B cell (primary cell): ENCODE data around the gene GTF3C2. TPM values are rescaled to one million over a fixed set of nuclear protein-coding genes. Genes with fewer than 3 reads are reported as not detected.

ENCODE experiments used
- ATAC-seq: fragments of 200-7000 bp; cut with Tn5 transposase; one replicate; pipeline ENCODE4 v1.10.0; 2021; ENCODE audit warnings: low read depth, mild to moderate bottlenecking, moderate number of reproducible peaks, moderate library complexity
- CTCF ChIA-PET: fragments of 350-600 bp; sonication (Branson Sonifier 250); formaldehyde crosslinking; loops from one replicate; lab custom pipeline; 2021; ENCODE audit warnings: antibody characterized with exemption, inconsistent platforms; lab: Charles Lee
- POLR2A ChIA-PET: fragments of 350-600 bp; sonication (Branson Sonifier 250); formaldehyde crosslinking; loops from one replicate; lab custom pipeline; 2021; ENCODE audit warnings: antibody characterized with exemption; lab: Charles Lee
- DNase-seq: peaks from one replicate; pipeline ENCODE4 v3.0.0; 2013
- H2AFZ ChIP-seq: 2 replicates; pipeline ENCODE4 v1.6.1; 2012; ENCODE audit warnings: mild to moderate bottlenecking, low read depth, low read length; ENCODE audit not compliant: insufficient read depth, poor library complexity, severe bottlenecking
- H3K27ac ChIP-seq, 2 donors: 1 replicate in 1 of 2; 2 replicates in 1 of 2; pipeline ENCODE4 v1.5.1; 2012 to 2013; ENCODE audit warnings: low read length in 2 of 2, mild to moderate bottlenecking in 2 of 2, moderate library complexity in 1 of 2
- H3K27me3 ChIP-seq, 4 experiments: fragments of 200-600 bp in 1 of 4; sonication (generic) in 1 of 4; replicated peaks in 1 of 4; 1 replicate in 2 of 4; 2 replicates in 2 of 4; pipeline versions ENCODE4 v1.6.1 to v1.7.0; 2013 to 2016; ENCODE audit warnings: low read length in 3 of 4, mild to moderate bottlenecking in 2 of 4, mixed read lengths in 1 of 4, moderate library complexity in 1 of 4; ENCODE audit not compliant: insufficient read depth in 4 of 4, control insufficient read depth in 3 of 4; ENCODE audit errors: control extremely low read depth in 1 of 4
- H3K36me3 ChIP-seq, 2 experiments: replicated peaks in 1 of 2; 1 replicate in 1 of 2; 2 replicates in 1 of 2; pipeline versions ENCODE4 v1.6.1 to v1.7.1; 2013; ENCODE audit warnings: low read length in 1 of 2; ENCODE audit not compliant: insufficient read depth in 2 of 2, control insufficient read depth in 1 of 2; ENCODE audit errors: control extremely low read depth in 1 of 2, extremely low read depth in 1 of 2
- H3K4me1 ChIP-seq, 2 donors: fragments of 200-600 bp in 1 of 2; sonication (generic) in 1 of 2; 1 replicate in 1 of 2; 2 replicates in 1 of 2; pipeline versions ENCODE4 v1.5.1 to v1.6.1; 2013 to 2017; ENCODE audit warnings: low read length in 2 of 2; ENCODE audit not compliant: control insufficient read depth in 2 of 2, insufficient read depth in 2 of 2
- H3K4me2 ChIP-seq: replicated peaks from 2 replicates; pipeline ENCODE3; 2012; ENCODE audit warnings: mild to moderate bottlenecking, low read depth, low read length; ENCODE audit not compliant: poor library complexity, severe bottlenecking
- H3K4me3 ChIP-seq, 5 experiments: fragments of 200-600 bp in 1 of 5; sonication (generic) in 1 of 5; 1 replicate in 3 of 5; 2 replicates in 2 of 5; pipeline versions ENCODE4 v1.5.1 to v1.7.0; 2011 to 2016; ENCODE audit warnings: low read length in 4 of 5, mild to moderate bottlenecking in 4 of 5, low read depth in 2 of 5, control low read depth in 1 of 5, moderate library complexity in 1 of 5; ENCODE audit not compliant: insufficient read depth in 1 of 5; ENCODE audit errors: control extremely low read depth in 1 of 5, extremely low read depth in 1 of 5
- H3K79me2 ChIP-seq: fragments of 200-600 bp; sonication (generic); one replicate; pipeline ENCODE4 v1.6.0; 2016; ENCODE audit warnings: low read length; ENCODE audit not compliant: control insufficient read depth, insufficient read depth
- H3K9ac ChIP-seq: fragments of 200-600 bp; sonication (generic); 2 replicates; pipeline ENCODE4 v1.6.1; 2017; ENCODE audit warnings: mild to moderate bottlenecking, low read length, moderate library complexity
- H3K9me3 ChIP-seq, 3 donors: one replicate each; pipeline versions ENCODE4 v1.6.1 to v1.7.1; 2013; ENCODE audit warnings: low read length in 2 of 3; ENCODE audit not compliant: control insufficient read depth in 2 of 3, insufficient read depth in 1 of 3; ENCODE audit errors: control extremely low read depth in 1 of 3
- H4K20me1 ChIP-seq: 2 replicates; pipeline ENCODE4 v1.6.0; 2012; ENCODE audit warnings: mild to moderate bottlenecking, low read length; ENCODE audit not compliant: insufficient read depth, control insufficient read depth, poor library complexity, severe bottlenecking
- H3K27ac Mint-ChIP-seq: one replicate; pipeline ENCODE4 v1.8.0; 2021; ENCODE audit warnings: mixed read lengths
- H3K27me3 Mint-ChIP-seq: one replicate; pipeline ENCODE4 v1.8.0; 2021; ENCODE audit warnings: mixed read lengths
- H3K4me1 Mint-ChIP-seq: one replicate; pipeline ENCODE4 v1.8.0; 2021; ENCODE audit warnings: mixed read lengths
- H3K4me3 Mint-ChIP-seq: one replicate; pipeline ENCODE4 v1.8.0; 2021; ENCODE audit warnings: mixed read lengths
- H3K9me3 Mint-ChIP-seq: one replicate; pipeline ENCODE4 v1.8.0; 2022; ENCODE audit warnings: mixed read lengths; ENCODE audit not compliant: insufficient read depth
- CTCF ChIP-seq: fragments of 200-600 bp; IDR thresholded peaks from one replicate; pipeline ENCODE4 v1.8.0; 2022; ENCODE audit warnings: antibody characterized with exemption, mild to moderate bottlenecking
- EZH2 ChIP-seq: IDR thresholded peaks from 2 replicates; pipeline ENCODE4 v1.6.1; 2012; ENCODE audit warnings: borderline replicate concordance, low read depth, mild to moderate bottlenecking, moderate library complexity, low read length; ENCODE audit not compliant: insufficient read depth, poor library complexity, severe bottlenecking
- WGBS: methylation state at CpG from one replicate; pipeline ENCODE4 v1.1.5; 2013; ENCODE audit warnings: missing lambda C conversion rate; ENCODE audit not compliant: insufficient coverage; 5-methylcytosine and 5-hydroxymethylcytosine counted together
- intact Hi-C: fragments of 100-400 bp; cut with micrococcal nuclease; formaldehyde crosslinking; loops from one replicate; pipeline ENCODE4 v1.10.0; 2022
- polyA plus RNA-seq: library from polyadenylated mRNA; depleted of rRNA; stranded (reverse); fragments of >200 nt; gene quantifications from 2 replicates; pipeline ENCODE4 v1.2.3, GENCODE V29; 2012
- total RNA-seq, 2 donors: library from RNA; stranded (reverse); fragments of 120-200 nt in 1 of 2; gene quantifications; 1 replicate in 1 of 2; 2 replicates in 1 of 2; pipeline versions ENCODE4 v1.2.3 to v1.2.4, GENCODE V29; 2013 to 2022

Gene GTF3C2
- total and polyA plus RNA-seq, 2 donors (not counting 1 experiment from before 2014, with no cell fraction given) = 84.8 to 121 TPM

- H3K79me2 ChIP-seq = peaks cover 83% of the 10 kb centered on the region
These were observed 20.5 kb upstream of the GTF3C2 start for GRCh38 chr2:27376866-27377617.

More at GRCh38 chr2:27376866-27377617, 20.5 kb upstream of the GTF3C2 start:
- no peak for DNase-seq
- no peak for ATAC-seq
- H3K27me3 ChIP-seq = no peaks in the 10 kb centered on the region
- peaks cover 41% of the 10 kb centered on the region for H3K4me1 Mint-ChIP-seq
- no peak overlapping the region for H3K9ac ChIP-seq
- H3K9me3 ChIP-seq = no peaks in the 10 kb centered on the region
- H3K27ac Mint-ChIP-seq = no peak overlapping the region
- H2AFZ ChIP-seq = no peak overlapping the region
- intact Hi-C loops = no loop called here
- H3K4me3 Mint-ChIP-seq = no peak overlapping the region
- H3K4me2 ChIP-seq = no peak overlapping the region
- H3K9me3 Mint-ChIP-seq = no peaks in the 10 kb centered on the region
- no peak overlapping the region for H3K4me3 ChIP-seq
- POLR2A ChIA-PET = no interaction called here
- H3K27ac ChIP-seq = no peak overlapping the region
- peaks cover 26 to 32% of the 10 kb centered on the region in 2 donors for H3K4me1 ChIP-seq
- WGBS = 90% methylated on average over 10 of the region's 10 CpGs
- no peak for TF ChIP-seq CTCF
- no peak for TF ChIP-seq EZH2
- H3K36me3 ChIP-seq = peaks cover 5 to 65% of the 10 kb centered on the region in 2 experiments
- no peaks in the 10 kb centered on the region for H3K27me3 Mint-ChIP-seq
- H4K20me1 ChIP-seq = peaks cover 49% of the 10 kb centered on the region
- CTCF ChIA-PET = interaction anchor here (0.9 kb wide), 1 partner anchor 74 kb away, joined by 3 read pairs; no protein-coding TSS in a partner anchor
